NCI-H2171 (cell line): ENCODE measurements around the gene CCNK.

Source experiments
- DNase-seq: peaks from one replicate; lab custom pipeline; 2025; lab: John Stamatoyannopoulos, UW

The CCNK gene

DNA sequence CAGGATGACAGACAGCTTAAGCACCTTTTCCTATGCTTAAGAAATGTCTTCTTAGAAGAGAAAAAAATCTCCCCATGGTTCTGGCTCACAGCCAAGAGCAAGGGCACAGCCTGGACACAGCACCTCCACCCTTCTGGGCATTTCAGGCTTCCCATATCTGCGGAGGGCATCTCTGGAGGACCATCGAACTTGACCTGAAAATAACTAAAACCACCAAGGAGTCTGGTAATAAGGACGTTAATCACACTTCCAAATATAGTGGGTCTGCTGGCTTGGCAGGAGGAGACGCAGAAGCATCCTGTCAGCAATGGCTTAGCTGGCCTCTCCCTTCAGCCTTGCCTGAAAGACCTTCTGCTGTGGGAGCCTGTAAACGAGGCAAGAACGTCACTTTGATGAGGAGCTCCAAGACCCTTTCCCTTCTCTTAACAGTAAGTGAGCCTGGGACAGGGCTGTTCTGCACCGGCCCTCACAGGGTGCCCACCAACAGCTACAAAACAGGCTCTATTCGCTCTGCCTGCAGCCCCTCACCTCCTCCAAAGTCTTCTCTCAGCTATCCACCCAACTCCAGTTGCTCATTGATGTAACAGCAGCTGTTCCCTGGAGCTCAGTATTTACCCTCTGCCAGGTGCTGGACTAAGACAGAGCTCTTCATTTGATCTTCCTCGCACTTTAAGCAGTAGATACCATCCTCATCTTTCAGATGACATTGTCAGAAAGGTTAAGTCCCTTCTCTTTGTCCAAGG, 13.7 kb upstream of the CCNK start:
- peak; percentile 36 for DNase-seq

DNA sequence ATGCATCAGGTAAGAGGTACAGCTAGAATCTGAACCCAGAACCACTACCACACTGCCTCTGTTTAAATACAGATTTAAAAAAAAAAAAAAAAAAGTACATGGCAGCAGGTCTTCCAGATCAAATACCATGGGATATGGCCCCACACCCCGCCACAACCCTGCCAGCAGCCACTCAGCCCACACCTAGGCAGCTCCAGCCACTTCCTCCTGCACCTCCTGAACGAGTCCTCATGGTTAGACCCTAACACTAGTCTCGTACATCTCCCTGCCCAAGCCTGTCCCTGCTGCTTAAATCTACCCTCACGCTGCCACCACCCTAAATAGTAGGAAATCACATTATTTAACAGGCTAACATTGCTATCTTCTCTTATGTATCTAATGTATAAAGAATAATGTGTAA, 13.1 kb upstream of the CCNK start:
- no peak for DNase-seq

- DNase-seq = peak; percentile 77
Observed at GRCh38 chr14:99468836-99469592, 12.2 kb upstream of the CCNK start.

DNA sequence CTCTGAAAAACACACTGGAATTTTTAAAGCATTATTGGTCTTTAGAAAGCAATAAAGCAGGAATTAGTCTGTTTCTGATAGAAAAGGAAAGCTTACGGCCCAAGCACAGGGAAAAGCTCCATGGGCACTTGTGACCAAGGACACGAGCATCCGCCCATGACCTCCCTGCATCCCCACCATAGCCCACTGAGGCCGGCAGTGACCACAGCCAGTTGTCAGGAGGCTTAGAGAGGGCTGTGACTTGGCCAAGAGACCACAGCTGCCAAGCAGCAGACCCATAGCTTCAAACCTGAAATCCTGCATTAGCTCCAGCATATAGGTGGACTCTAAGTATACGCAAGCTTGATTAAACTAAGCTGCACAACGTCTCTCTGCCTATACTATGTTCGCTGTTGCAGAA, 9.5 kb upstream of the CCNK start:
- DNase-seq = no peak

- DNase-seq = no peak
Observed at GRCh38 chr14:99472937-99473336, 8.3 kb upstream of the CCNK start.

GRCh38 chr14:99473458-99473857, 7.8 kb upstream of the CCNK start:
- DNase-seq = no peak

DNA sequence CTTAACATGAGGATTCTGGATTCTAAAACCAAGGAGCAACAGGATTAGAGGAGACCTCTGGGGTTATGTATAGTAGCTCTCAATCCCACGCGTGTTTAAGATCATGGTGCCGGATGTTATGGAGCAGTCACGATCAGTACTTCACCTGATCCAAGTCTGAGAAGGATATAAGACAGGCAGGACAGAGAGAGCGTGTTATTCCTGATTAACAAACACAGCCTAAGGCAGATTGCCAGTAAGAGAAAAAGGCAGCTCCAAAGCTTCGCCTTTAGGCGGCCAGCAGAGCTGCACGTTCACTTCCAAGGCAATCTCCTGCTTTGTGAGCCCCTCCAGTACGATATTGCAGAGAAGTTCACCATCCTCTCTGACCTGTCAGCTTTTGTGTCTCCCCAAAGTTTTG, 6.0 kb upstream of the CCNK start:
- no peak for DNase-seq

DNA sequence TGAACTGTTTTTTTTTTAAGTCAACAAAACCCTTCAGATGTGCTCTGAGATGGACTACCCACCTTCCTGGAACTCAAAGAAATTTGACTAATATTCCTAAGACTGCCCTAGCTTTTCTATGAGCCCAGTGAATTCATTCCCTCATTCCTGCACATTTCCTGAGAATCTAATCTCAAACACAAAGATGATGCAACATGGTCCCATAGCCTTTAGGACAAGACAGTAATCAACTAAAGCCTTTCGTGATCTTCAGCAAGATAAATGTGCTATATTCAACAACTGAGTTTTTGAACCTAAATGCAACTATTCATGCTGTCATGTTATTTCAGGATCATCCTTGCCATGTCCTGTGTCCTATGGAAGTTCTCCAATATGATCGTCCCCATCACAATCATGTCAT, 5.5 kb upstream of the CCNK start:
- DNase-seq = no peak

DNA sequence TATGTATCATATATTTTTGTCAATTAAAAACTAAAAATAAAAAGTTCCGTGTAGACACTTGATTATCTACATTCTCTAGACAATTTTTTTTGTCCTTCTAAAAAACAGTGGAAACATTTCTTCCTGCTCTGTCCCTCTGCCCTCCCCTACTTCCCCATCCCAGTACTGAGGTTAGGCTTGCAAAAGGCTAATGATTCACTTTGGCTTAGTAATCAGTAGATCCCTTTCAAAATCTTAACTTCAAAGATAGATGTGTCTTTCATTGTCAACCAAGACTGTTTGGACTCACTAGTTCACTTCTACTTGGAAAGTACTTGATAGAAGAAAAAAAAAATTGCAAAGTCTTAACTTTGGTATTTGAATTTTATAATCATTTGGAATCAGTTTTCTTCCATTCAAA, 4.3 kb upstream of the CCNK start:
- no peak for DNase-seq

DNA sequence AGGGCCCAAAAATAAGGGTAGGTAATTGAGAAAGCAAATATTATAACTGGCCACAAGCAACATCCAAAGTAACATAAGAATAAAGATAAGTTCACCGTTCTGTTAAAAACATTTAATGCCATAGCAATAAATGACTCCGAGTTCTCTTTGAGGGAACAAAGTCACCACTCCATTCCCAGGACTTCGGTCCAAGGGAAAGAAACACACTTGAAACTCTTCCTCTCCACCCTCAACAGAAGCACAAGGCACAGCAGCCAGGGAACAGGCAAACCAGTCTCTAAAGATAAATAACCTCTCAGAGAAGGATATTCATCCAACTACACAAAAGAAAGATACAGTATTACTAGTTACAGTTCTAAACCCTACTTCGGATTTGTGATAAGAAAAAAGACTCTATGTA, 3.1 kb upstream of the CCNK start:
- no peak for DNase-seq

- no peak for DNase-seq
Observed at GRCh38 chr14:99479160-99479905, 1.9 kb upstream of the CCNK start.

- DNase-seq = peak; percentile 12
Observed at GRCh38 chr14:99479906-99480869, 1.0 kb upstream of the CCNK start, which contains the start of gene SETD3. Gene SETD3, minus strand, starts transcription at chr14:99480859. Its CDS starts 15,054 bp downstream, at chr14:99465805.

DNA sequence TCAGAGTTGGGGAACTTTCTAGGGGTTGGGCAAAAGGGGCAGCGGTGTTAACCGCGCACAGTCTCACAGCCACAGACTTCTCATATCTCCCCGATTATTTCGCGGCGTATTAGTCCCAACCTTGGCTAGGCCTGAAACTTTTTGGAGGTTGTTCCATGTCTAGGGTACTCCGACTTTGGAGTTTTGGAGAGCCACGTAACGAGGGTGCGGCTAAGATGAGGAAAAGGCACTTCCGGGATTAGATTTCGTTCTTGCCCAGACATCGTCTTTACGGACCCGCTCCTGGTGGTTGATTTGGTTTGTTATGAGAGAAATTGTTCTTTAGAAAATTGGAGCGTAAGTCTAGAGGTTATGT, 513 bp downstream of the CCNK start:
- no peak for DNase-seq

GRCh38 chr14:99484106-99484505, 2.9 kb downstream of the CCNK start:
- DNase-seq = no peak

GRCh38 chr14:99497341-99497740, 16.1 kb downstream of the CCNK start:
- DNase-seq = no peak

DNA sequence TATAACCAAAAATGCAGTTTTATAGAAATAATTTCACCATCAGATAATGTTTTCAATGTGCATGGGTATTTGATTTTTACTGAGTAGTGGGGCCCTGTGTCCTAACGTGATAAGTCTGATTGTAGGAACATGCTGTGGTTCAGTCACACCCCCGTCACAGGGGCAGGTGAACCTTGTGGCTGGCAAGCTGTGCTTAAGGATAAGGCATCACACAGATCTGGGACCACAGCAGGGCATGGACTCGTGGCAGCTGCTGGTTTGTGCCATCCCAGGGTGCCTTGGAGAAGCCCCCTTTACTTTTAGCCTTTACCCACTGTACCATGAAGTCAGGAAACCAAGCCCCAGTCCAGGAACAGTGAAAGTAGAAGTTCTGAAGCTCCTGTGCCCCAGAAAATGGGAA, 16.7 kb downstream of the CCNK start:
- no peak for DNase-seq

GRCh38 chr14:99502989-99503421, 21.8 kb downstream of the CCNK start:
- DNase-seq = no peak

- no peak for DNase-seq
Observed at GRCh38 chr14:99503848-99504453, 22.7 kb downstream of the CCNK start.

DNA sequence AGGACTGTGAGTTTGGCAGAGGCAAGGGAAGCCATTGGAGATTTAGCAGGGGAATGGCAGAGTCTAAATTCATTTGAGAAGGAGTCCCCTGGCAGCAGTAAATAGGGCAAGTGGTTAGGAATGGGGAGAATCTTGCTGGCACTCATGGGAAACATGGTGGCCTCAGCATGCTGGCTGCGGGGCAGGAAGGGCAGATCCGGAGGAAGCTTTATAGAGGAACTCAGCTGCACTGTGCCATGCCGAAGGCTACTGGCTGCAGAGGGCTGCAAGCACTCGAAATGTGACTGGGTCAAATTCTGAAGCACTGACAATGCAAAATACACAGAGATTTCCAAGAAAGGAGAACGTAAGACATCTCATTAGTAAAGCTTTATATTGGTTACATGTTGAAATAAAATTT, 23.9 kb downstream of the CCNK start:
- no peak for DNase-seq

DNA sequence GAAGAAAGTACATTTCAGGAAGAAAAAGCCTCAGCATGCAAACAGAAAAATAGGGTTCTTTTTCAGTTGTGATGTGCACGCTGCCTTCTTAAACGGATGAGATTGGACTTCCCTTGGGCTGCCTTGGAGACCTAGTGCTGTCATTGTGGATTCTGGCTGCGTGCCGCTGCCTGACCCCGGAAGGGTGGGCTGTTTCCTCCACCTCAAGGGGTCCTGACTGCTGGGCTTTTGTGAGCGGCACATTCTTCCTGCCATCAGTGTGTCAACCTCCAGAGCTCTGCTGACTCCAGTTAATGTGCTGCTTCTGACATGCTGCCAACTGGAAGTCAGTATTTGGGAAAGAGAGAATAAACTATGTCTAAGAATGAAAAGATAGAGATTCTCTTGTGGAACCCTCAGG, 25.1 kb downstream of the CCNK start:
- no peak for DNase-seq
